ENCODE data around the gene CCDC188. TPM values are rescaled to one million over a fixed set of nuclear protein-coding genes. Genes with fewer than 3 reads are reported as not detected.

CCDC188 gene
- total and polyA plus RNA-seq, 4 donors = not detected

DNA sequence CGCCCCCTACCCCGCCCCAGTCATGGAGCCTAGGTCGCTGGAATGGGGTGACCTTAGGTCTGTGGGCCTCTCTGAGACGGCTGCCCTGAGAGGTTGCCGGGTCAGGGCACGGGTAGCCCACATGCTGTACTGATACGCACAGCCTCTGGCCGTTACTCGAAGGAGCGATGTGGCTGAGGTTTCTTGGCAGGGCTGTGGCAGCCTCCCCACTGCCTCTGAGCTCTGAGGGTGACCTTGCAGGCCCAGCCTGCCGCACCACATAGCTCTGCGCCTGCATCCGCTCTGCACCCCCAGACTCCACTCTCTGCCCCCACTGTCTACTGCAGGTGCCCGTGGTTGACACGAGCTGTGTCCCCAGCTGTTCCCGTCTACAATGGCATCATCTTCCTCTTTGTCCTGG lies 12.0 kb downstream of the CCDC188 start:
- H3K4me3 ChIP-seq (ENCODE audit: low read depth in 1 of 3, low read length in 3 of 3) = no peak overlapping the region
- no peaks in the 10 kb centered on the region for H3K27me3 ChIP-seq (ENCODE audit: control insufficient read depth in 4 of 4, insufficient read depth in 4 of 4, low read length in 3 of 4)
- H3K36me3 ChIP-seq (ENCODE audit: control insufficient read depth in 4 of 4, insufficient read depth in 3 of 4, low read depth in 1 of 4, low read length in 3 of 4) = peaks cover 0 to 10% (median 0%) of the 10 kb centered on the region in 4 donors
- no peak for DNase-seq (ENCODE audit: low spot score)
- H3K27ac ChIP-seq (ENCODE audit: low read depth in 1 of 2, low read length in 2 of 2) = no peak overlapping the region
- TF ChIP-seq RAD21 (IDR thresholded peaks at IDR 0.05) (no peak), TAF1 (conservative IDR thresholded peaks at IDR 0.05) (no peak), ZBTB33 (IDR thresholded peaks at IDR 0.05) (no peak), FOXA2 (IDR thresholded peaks at IDR 0.05) (no peak), GABPA (IDR thresholded peaks at IDR 0.05 in 1 of 2, conservative IDR thresholded peaks at IDR 0.05 in 1 of 2) (no peak), YY1 (IDR thresholded peaks at IDR 0.05) (no peak), RXRA (IDR thresholded peaks at IDR 0.05) (no peak), JUND (IDR thresholded peaks at IDR 0.05) (no peak), HNF4A (conservative IDR thresholded peaks at IDR 0.05) (no peak), EGR1 (IDR thresholded peaks at IDR 0.05; ENCODE audit: low read depth in 2 of 2) (no peak), REST (IDR thresholded peaks at IDR 0.05) (no peak), MAX (IDR thresholded peaks at IDR 0.05) (no peak), FOXA1 (IDR thresholded peaks at IDR 0.05) (no peak), NR2F2 (IDR thresholded peaks at IDR 0.05) (no peak), ATF3 (IDR thresholded peaks at IDR 0.05) (no peak), SP1 (IDR thresholded peaks at IDR 0.05) (no peak), HNF4G (IDR thresholded peaks at IDR 0.05) (no peak)
- TF ChIP-seq, protein P1, sequence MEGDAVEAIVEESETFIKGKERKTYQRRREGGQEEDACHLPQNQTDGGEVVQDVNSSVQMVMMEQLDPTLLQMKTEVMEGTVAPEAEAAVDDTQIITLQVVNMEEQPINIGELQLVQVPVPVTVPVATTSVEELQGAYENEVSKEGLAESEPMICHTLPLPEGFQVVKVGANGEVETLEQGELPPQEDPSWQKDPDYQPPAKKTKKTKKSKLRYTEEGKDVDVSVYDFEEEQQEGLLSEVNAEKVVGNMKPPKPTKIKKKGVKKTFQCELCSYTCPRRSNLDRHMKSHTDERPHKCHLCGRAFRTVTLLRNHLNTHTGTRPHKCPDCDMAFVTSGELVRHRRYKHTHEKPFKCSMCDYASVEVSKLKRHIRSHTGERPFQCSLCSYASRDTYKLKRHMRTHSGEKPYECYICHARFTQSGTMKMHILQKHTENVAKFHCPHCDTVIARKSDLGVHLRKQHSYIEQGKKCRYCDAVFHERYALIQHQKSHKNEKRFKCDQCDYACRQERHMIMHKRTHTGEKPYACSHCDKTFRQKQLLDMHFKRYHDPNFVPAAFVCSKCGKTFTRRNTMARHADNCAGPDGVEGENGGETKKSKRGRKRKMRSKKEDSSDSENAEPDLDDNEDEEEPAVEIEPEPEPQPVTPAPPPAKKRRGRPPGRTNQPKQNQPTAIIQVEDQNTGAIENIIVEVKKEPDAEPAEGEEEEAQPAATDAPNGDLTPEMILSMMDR (IDR thresholded peaks at IDR 0.05; ENCODE audit: low read depth, low read length, missing input control) = no peak
- H3K9me3 ChIP-seq (ENCODE audit: control insufficient read depth in 4 of 4, low read length in 3 of 4) = no peaks in the 10 kb centered on the region
- H3K4me1 ChIP-seq (ENCODE audit: control insufficient read depth in 4 of 4, insufficient read depth in 4 of 4, low read length in 3 of 4) = peaks cover 0 to 13% (median 6%) of the 10 kb centered on the region in 4 donors
- no peak overlapping the region for H3K9ac ChIP-seq (ENCODE audit: low read depth in 1 of 2, low read length in 2 of 2)
- WGBS = 93% methylated on average over 16 of the region's 16 CpGs

All from liver (tissue), 9 donors.